RWPE2 (cell line): ENCODE data around the gene DGCR2.

Source experiments
- ATAC-seq: fragments of 200-7000 bp; cut with Tn5 transposase; 3 replicates; pipeline ENCODE4 v1.9.1; 2021; ENCODE audit warnings: low read depth
- DNase-seq: peaks from one replicate; pipeline ENCODE4 v3.0.0-alpha.2; 2020; ENCODE audit warnings: low spot score
- H3K27ac ChIP-seq: fragments of 450-650 bp; 2 replicates; pipeline ENCODE4 v1.5.1; 2017; ENCODE audit warnings: mild to moderate bottlenecking; ENCODE audit not compliant: poor library complexity, severe bottlenecking
- H3K27me3 ChIP-seq: fragments of 250-450 bp; sonication (Bioruptor Pico); 2 replicates; pipeline ENCODE4 v1.5.1; 2021; ENCODE audit warnings: mild to moderate bottlenecking, moderate library complexity; ENCODE audit not compliant: insufficient read depth, poor library complexity, severe bottlenecking
- H3K36me3 ChIP-seq: fragments of 250-450 bp; sonication (Bioruptor Pico); 2 replicates; pipeline ENCODE4 v1.5.1; 2020; ENCODE audit warnings: low read depth, mild to moderate bottlenecking, moderate library complexity
- H3K4me1 ChIP-seq: fragments of 250-450 bp; sonication (Bioruptor Pico); 2 replicates; pipeline ENCODE4 v1.5.1; 2021; ENCODE audit warnings: mild to moderate bottlenecking, moderate library complexity; ENCODE audit not compliant: insufficient read depth, poor library complexity, severe bottlenecking
- H3K4me3 ChIP-seq: fragments of 250-450 bp; sonication (Bioruptor Pico); 2 replicates; pipeline ENCODE4 v1.5.1; 2021; ENCODE audit warnings: mild to moderate bottlenecking, moderate library complexity; ENCODE audit not compliant: severe bottlenecking
- H3K9me3 ChIP-seq: fragments of 250-450 bp; sonication (Bioruptor Pico); 2 replicates; pipeline ENCODE4 v1.5.1; 2021; ENCODE audit warnings: mild to moderate bottlenecking, moderate library complexity; ENCODE audit not compliant: severe bottlenecking
- CTCF ChIP-seq: fragments of 450-650 bp; IDR thresholded peaks from one replicate; pipeline ENCODE4 v1.5.1; 2017; ENCODE audit warnings: mild to moderate bottlenecking, moderate library complexity; ENCODE audit not compliant: poor library complexity, severe bottlenecking

The DGCR2 gene

DNA sequence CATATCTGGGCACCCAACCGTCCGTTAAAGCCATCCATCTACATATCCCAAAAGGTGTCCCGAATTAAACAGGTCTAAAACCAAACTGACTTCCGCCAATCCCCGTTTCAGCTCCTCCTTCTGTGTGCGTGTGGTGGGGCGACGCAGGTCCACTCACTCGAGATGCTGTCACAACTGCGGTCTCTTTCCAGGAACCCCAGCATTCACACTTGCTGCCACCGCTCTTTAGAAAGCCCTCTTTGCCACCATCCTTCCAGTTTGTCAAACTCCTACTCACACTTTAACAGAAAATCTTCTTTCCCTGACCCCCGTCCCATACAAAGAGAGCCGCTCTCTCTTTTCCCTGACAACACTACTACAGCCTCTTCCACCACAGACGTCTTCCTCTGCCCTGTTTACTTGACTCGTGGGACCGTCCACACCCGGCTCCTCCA is 21.8 kb upstream of the DGCR2 start:
- Histone ChIP-seq H3K27me3 (peaks cover 14% of the 10 kb centered on the region), H3K4me1 (peaks cover 3% of the 10 kb centered on the region), H3K27ac (no peak overlapping the region), H3K36me3 (peaks cover 36% of the 10 kb centered on the region), H3K4me3 (peak overlapping the region; percentile 67), H3K9me3 (no peaks in the 10 kb centered on the region)
- ATAC-seq, result no peak
- no peak for DNase-seq
- TF ChIP-seq CTCF, result no peak

GRCh38 chr22:19143212-19143611 is 21.0 kb upstream of the DGCR2 start:
- H3K4me3 ChIP-seq, result peak overlapping the region; percentile 67
- H3K27ac ChIP-seq, result no peak overlapping the region

GRCh38 chr22:19142394-19142793 is 20.2 kb upstream of the DGCR2 start:
- Histone ChIP-seq H3K4me1 (peaks cover 3% of the 10 kb centered on the region), H3K36me3 (peaks cover 48% of the 10 kb centered on the region), H3K27me3 (no peaks in the 10 kb centered on the region), H3K4me3 (no peak overlapping the region), H3K9me3 (no peaks in the 10 kb centered on the region), H3K27ac (no peak overlapping the region)
- DNase-seq, result no peak
- TF ChIP-seq CTCF, result no peak
- no peak for ATAC-seq

More at GRCh38 chr22:19143212-19143611, 21.0 kb upstream of the DGCR2 start:
- no peak for ATAC-seq
- Histone ChIP-seq H3K4me1 (peaks cover 3% of the 10 kb centered on the region), H3K27me3 (peaks cover 6% of the 10 kb centered on the region), H3K9me3 (no peaks in the 10 kb centered on the region), H3K36me3 (peaks cover 43% of the 10 kb centered on the region)
- TF ChIP-seq CTCF, result no peak
- no peak for DNase-seq

- Histone ChIP-seq H3K4me3 (no peak overlapping the region), H3K4me1 (peaks cover 2% of the 10 kb centered on the region), H3K36me3 (peaks cover 67% of the 10 kb centered on the region), H3K27me3 (no peaks in the 10 kb centered on the region), H3K27ac (no peak overlapping the region), H3K9me3 (no peaks in the 10 kb centered on the region)
- ATAC-seq (no peak), DNase-seq (no peak)
- no peak for TF ChIP-seq CTCF
These were observed 17.8 kb upstream of the DGCR2 start for GRCh38 chr22:19139974-19140373.

DNA sequence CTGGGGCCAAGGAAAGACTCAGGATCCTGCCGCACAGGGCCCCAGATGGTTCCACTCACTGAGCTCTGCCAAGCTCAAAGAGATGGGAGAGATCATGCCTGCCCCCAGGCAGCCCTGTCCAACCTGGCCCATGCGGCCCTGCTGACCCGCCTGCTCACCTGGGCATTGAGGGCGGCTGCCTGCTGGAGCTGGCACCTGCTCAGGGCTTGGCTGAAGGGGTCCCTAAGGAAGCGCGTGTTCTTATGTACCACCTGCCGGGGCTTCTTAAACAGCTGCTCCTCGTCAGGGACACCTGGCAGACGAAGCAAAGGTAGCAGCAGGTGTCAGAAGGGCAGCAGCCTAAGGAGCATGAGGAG is 16.8 kb upstream of the DGCR2 start:
- no peaks in the 10 kb centered on the region for H3K4me1 ChIP-seq
- TF ChIP-seq CTCF, result no peak
- H3K4me3 ChIP-seq, result no peak overlapping the region
- no peaks in the 10 kb centered on the region for H3K9me3 ChIP-seq
- no peak for DNase-seq
- ATAC-seq, result no peak
- no peaks in the 10 kb centered on the region for H3K27me3 ChIP-seq
- no peak overlapping the region for H3K27ac ChIP-seq
- H3K36me3 ChIP-seq, result peaks cover 67% of the 10 kb centered on the region
